Retina (tissue), 1 donor: ENCODE data around the gene GSPT1.
"Not testable (repeated sequence)": the region's sequence is repeated elsewhere in the genome, so short reads cannot be mapped to it uniquely, and the experiment has no call there.

Experiments used
- DNase-seq: peaks from one replicate; pipeline ENCODE4 v3.0.0-alpha.2; 2016

The GSPT1 gene

DNA sequence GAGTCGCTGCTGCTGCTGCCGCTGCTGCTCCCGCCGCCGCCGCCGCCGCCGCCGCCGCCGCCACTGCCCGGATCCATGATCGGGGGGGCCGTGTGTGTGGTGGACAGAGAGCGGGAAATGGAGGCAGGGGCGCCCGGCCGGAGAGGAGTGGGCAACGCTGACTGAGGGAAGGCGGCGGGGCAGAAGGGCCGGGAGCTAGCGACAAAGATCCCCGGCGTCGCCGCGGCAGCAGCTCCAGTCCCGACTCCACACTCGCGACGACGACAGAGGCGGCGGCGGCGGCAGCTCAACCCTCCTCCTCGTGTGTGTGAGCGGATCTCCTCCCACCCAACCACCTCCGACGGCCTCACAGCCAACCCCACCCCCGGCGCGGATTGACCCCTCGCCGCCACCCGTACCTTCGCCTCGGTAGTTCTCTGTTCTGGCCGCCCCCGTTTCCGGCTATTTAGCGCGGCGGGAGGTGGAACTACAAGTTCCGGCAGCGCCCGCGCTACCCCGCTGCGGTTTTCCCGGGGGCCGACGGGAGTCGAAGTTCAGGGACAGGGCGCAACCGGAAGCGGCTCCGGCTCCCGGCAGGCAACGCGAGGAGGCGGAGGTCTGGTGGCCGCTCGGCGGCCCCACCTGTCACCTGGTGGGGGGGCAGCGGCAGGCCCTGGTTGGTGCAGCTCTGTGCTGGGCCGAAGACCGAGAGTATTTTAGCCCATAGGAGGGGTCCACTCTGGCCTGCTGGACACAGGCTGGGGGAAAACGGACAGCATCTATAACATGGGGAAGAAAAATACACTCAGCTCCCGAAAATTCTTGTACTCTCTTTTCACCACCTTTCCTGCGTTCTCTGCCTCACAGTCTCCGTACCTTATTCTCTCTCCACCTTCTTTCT lies at the start of gene GSPT1:
TSS of gene GSPT1 (minus strand) at position 313 of the 880 bp plus-strand sequence. CDS start at position 77, 236 bp downstream.
- DNase-seq = peak; percentile 100

GRCh38 chr16:11964761-11965551 lies 49.2 kb upstream of the GSPT1 start, which contains the start of gene TNFRSF17:
Gene TNFRSF17, plus strand, starts transcription at chr16:11965210. Its CDS starts 115 bp downstream, at chr16:11965325.
- DNase-seq = no peak

DNA sequence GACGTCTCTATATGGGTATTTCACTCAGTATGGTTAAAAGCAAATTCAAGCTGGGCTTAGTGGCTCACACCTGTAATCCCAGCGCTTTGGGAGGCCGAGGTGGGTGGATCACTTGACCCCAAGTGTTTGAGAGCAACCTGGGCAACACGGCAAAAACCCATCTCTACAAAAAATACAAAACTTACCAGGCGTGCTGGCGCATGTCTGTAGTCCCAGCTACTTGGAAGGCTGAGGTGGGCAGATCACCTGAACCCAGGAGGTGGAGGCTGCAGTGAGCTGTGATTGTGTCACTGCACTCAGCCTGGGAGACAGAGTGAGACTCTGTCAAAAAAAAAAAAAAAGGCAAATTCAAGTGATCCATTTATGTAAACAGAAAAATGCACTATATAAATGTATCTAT lies 48.0 kb upstream of the GSPT1 start:
- no peak for DNase-seq

DNA sequence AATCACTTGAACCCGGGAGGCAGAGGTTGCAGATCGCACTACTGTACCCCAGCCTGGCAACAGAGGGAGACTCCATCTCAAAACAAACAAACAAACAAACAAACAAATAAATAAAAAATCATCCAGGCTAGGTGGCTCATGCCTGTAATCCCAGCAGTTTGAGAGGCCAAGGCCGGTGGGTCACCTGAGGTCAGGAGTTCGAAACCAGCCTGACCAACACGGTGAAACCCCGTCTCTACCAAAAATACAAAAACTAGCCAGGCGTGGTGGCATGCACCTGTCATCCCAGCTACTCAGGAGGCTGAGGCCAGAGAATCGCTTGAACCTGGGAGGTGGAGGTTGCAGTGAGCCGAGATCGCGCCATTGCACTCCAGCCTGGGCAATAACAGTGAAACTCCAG lies 47.2 kb upstream of the GSPT1 start:
- DNase-seq = not testable (repeated sequence)

GRCh38 chr16:11962457-11962856 lies 46.7 kb upstream of the GSPT1 start:
- DNase-seq = not testable (repeated sequence)

GRCh38 chr16:11957591-11958395 lies 42.0 kb upstream of the GSPT1 start:
- no peak for DNase-seq

DNA sequence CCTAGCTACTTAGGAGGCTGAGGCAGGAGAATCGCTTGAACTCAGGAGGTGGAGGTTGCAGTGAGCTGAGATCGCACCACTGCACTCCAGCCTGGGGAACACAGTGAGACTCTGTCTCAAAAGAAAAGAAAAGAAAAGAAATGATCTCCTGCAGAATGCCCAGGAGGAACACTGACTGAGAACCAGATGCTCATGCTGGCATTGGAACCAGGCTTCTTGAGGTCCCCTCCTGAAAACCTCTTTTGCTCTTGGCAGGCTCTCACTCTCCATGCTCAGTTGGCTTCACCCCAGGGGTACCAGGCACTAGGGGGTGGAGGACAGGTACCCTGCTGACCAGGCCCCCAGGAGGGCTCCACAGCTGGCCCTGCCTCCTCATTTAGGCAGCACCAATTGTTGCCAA lies 40.8 kb upstream of the GSPT1 start:
- DNase-seq = no peak

DNA sequence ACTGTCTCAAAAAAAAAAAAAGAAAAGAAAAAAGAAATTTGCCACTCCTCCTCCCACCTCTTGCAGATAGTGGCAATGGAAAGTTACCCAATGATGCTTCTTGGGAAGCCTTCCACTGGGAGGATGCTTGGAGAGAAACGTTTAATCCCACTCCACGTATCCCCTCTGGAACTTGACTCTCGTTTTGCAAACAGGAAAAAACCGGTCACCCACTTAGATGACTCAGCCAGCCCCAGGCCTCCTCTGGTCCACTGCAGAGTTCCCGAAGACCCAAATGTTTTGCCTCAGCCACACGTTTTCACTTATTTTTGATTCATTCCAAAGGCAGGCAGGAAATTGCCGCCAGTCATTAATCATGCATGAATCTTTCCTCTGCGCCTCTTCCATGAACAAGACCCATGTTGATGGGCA lies 40.0 kb upstream of the GSPT1 start:
- DNase-seq = no peak

GRCh38 chr16:11953576-11953975 lies 37.8 kb upstream of the GSPT1 start:
- not testable (repeated sequence) for DNase-seq

DNA sequence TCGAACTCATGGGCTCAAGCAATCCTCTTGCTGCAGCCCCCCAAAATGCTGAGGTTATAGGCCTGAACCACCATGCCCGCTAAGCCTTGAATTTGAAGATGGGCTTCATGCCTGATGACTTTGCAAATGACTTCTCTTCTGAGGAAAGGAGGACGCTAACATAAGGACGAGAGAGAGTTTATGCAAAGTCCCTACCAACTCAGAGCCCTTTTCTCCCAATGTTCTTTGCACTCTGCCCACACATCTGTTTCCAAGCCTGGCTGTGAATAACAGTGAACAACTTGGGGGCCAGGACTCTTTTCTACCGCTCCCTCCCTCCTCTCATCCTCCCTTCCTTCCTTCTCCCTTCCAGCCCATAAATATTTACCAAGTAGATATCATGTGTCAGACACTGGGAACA lies 34.6 kb upstream of the GSPT1 start:
- DNase-seq = no peak

- DNase-seq = no peak
These were observed 33.8 kb upstream of the GSPT1 start for GRCh38 chr16:11949527-11949926.

DNA sequence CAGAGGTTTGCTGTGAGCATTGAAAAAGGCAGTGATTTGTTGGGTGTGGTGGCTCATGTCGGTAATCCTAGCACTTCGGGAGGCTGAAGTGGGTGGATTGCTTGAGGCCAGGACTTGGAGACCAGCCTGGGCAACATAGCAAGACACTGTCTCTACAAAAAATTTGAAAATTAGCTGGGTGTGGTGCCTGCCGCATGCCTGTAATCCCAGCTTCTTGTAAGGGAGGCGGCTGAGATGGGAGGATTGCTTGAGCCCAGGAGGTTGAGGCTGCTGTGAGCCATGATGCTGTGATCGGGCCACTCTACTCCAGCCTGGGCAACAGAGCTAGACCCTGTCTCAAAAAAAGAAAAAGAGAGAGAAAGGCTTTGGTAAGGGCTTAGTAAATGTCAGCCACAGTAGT lies 33.1 kb upstream of the GSPT1 start:
- no peak for DNase-seq

DNA sequence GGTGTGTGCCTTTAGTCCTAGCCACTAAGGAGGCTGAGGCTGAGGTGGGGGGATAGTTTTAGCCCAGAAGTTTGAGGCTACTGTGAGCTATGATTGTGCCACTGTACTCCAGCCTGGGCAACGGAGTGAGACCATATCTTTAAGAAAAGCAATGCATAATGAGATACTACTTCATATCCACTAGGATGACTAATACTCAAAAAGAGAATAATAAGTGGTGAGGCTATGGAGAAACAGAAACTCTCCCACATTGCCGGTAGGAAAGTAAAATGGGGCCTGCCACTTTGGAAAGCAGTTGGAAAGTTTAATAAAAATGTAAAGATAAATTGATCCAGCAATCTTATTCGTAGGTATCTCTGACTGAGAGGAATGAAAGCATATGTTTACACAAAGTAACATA lies 30.7 kb upstream of the GSPT1 start:
- DNase-seq = no peak

GRCh38 chr16:11941945-11942344 lies 26.2 kb upstream of the GSPT1 start, which contains the start of gene NPIPB2:
Gene NPIPB2, minus strand, starts transcription at chr16:11942045. Its CDS starts 0 bp downstream, at chr16:11942045.
- DNase-seq = not testable (repeated sequence)

- not testable (repeated sequence) for DNase-seq
These were observed 11.6 kb upstream of the GSPT1 start for GRCh38 chr16:11927350-11927749.

DNA sequence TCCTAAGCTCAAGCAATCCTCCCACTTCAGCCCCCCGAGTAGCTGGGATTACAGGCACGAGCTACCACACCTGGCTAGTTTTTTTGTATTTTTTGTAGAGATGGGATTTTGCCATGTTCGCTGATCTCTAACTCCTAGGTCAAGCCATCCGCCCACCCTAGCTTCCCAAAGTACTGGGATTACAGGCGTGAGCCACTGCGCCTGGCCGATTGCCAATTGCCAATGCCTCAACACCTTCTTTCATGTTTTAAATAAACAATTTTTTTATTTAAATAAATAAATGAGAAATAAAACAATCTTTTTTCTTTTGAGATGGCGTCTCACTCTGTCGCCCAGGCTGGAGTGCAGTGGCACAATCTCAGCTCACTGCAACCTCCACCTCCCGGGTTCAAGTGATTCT lies 8.3 kb upstream of the GSPT1 start:
- not testable (repeated sequence) for DNase-seq

- DNase-seq = no peak
These were observed 949 bp upstream of the GSPT1 start for GRCh38 chr16:11916524-11917285.

GRCh38 chr16:11915114-11915643 lies 577 bp downstream of the GSPT1 start:
- DNase-seq = no peak

GRCh38 chr16:11914210-11915113 lies 1.3 kb downstream of the GSPT1 start:
- DNase-seq = peak; percentile 58

DNA sequence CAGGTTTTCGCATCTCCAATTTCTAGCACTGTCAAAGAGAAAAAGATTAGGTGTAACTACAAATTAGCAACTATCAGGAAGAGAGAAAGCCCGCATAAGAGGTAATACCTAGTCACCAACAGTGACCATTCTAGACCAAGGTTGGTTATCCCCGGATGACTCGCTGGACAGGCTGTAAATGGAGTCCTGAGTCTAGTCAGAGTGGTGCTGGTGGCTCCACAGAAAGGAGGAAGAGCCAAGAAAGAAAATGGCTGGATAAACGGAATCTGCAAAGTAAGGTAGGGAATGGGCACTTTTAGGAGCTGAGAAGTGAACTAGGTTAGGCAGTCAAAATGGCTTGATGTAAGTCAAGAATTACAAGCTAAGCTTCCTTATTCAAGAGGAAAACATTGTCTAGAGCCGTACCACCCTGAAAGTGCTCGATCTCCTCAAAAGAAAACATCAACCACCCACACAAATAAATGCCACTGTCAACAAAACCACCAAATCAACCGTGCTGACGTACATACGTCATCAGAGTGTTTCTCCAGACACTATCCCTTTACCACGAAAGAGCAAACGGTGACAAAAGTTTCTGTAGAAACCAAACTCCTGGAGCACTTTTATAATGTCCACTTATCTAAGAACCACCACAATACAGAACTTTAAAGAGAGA lies 2.2 kb downstream of the GSPT1 start:
- DNase-seq = no peak
